Endodermal cell (in vitro differentiated cells): ENCODE measurements around the gene GALNT14. TPM values are rescaled to one million over a fixed set of nuclear protein-coding genes. Genes with fewer than 3 reads are reported as not detected.
A peak's percentile ranks its signal among the peaks of the same experiment; 100 is the strongest.

ENCODE experiments used
- DNase-seq: peaks from one replicate; pipeline ENCODE4 v3.0.0-alpha.2; 2017
- H3K27ac ChIP-seq: 2 replicates; pipeline ENCODE4 v1.5.1; 2013; ENCODE audit warnings: mild to moderate bottlenecking, low read depth, low read length, moderate library complexity
- H3K27me3 ChIP-seq: 2 replicates; pipeline ENCODE4 v1.6.1; 2013; ENCODE audit warnings: mild to moderate bottlenecking, low read length, moderate library complexity; ENCODE audit not compliant: insufficient read depth, control insufficient read depth, poor library complexity, severe bottlenecking
- H3K36me3 ChIP-seq: 2 replicates; pipeline ENCODE4 v1.7.0; 2013; ENCODE audit warnings: mild to moderate bottlenecking, low read length, moderate library complexity; ENCODE audit not compliant: control insufficient read depth, insufficient read depth
- H3K4me1 ChIP-seq: one replicate; pipeline ENCODE4 v1.7.0; 2013; ENCODE audit warnings: low read length; ENCODE audit not compliant: control insufficient read depth, insufficient read depth
- H3K4me3 ChIP-seq: 2 replicates; pipeline ENCODE4 v1.5.1; 2013; ENCODE audit warnings: mild to moderate bottlenecking, low read length, moderate library complexity
- H3K9ac ChIP-seq: 2 replicates; pipeline ENCODE4 v1.6.1; 2013; ENCODE audit warnings: mild to moderate bottlenecking, low read length, moderate library complexity; ENCODE audit not compliant: poor library complexity, severe bottlenecking; ENCODE audit errors: extremely low read depth
- H3K9me3 ChIP-seq: 2 replicates; pipeline ENCODE4 v1.6.1; 2013; ENCODE audit warnings: mild to moderate bottlenecking, low read length, moderate library complexity; ENCODE audit not compliant: control insufficient read depth
- H3K27ac Mint-ChIP-seq: 2 replicates; pipeline ENCODE4 v1.8.0; 2020; ENCODE audit warnings: mixed read lengths
- H3K27me3 Mint-ChIP-seq: 2 replicates; pipeline ENCODE4 v1.8.0; 2021; ENCODE audit warnings: mild to moderate bottlenecking, mixed read lengths; ENCODE audit not compliant: insufficient read depth
- H3K36me3 Mint-ChIP-seq: 2 replicates; pipeline ENCODE4 v1.8.0; 2020; ENCODE audit warnings: low read depth, mixed read lengths
- H3K4me1 Mint-ChIP-seq: 2 replicates; pipeline ENCODE4 v1.8.0; 2020; ENCODE audit warnings: mixed read lengths
- H3K4me3 Mint-ChIP-seq: 2 replicates; pipeline ENCODE4 v1.8.0; 2020; ENCODE audit warnings: mild to moderate bottlenecking, moderate library complexity, mixed read lengths
- H3K9me3 Mint-ChIP-seq: 2 replicates; pipeline ENCODE4 v1.8.0; 2020; ENCODE audit warnings: mild to moderate bottlenecking, mixed read lengths
- WGBS, 2 experiments: methylation state at CpG; one replicate each; pipeline versions ENCODE4 v1.1.5 to v1.1.7; 2013; ENCODE audit warnings: missing lambda C conversion rate in 2 of 2, mixed read lengths in 1 of 2; ENCODE audit not compliant: insufficient coverage in 1 of 2, insufficient read length in 1 of 2; 5-methylcytosine and 5-hydroxymethylcytosine counted together
- total RNA-seq, 2 donors: library from RNA; stranded (reverse); fragmentation: NEBNext Ultra II Directional in 1 of 2; extraction: Animal tissue kit (Norgen Biotek cat#: 25700) in 1 of 2; gene quantifications; 2 replicates in 1 of 2; 3 replicates in 1 of 2; pipeline ENCODE4 v1.2.1, GENCODE V29; 2021
- TF ChIP-seq, protein P1 (sequence below): fragments of 200-600 bp; sonication (generic); conservative IDR thresholded peaks from 2 replicates; pipeline ENCODE4 v1.5.0; 2021; ENCODE audit warnings: antibody characterized with exemption, mild to moderate bottlenecking

GALNT14 gene
- total RNA-seq, 2 donors from 2014 or later = 1.4 TPM

DNA sequence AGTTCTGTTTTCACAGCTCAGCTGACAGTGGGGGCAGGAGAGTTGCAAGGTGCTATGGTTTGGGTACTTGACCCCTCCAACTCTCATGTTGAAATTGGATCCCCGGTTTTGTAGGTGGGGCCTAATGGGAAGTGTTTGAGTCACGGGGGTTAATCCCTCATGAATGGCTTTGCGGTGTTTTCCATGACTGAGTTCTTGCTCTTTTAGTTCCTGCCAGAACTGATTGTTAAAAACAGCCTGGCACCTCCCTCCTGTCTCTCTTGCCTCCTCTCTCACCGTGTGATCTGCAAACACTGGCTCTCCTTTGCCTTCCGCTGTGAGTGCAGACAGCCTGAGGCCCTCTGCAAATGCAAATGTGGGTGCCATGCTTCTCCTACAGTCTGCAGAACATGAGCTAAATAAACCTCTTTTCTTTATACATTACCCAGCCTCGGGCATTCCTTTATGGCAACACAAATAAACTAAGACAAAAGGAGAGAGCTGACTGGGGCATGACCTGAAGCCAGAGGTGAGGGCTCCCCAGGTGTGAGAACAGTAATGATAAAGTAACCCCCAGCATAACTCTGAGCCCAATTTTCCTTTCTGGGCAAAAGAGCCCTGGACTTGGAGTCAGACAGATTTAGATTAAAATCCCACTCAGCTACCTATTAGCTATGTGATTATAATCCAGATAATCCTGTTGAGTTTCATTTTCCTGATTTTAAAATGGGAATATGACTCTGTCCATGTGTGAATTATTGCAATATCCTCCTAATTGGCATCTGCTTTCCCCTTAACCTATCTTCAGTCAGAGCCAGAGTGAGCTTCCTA lies 266.1 kb downstream of the GALNT14 start:
- TF ChIP-seq, protein P1, sequence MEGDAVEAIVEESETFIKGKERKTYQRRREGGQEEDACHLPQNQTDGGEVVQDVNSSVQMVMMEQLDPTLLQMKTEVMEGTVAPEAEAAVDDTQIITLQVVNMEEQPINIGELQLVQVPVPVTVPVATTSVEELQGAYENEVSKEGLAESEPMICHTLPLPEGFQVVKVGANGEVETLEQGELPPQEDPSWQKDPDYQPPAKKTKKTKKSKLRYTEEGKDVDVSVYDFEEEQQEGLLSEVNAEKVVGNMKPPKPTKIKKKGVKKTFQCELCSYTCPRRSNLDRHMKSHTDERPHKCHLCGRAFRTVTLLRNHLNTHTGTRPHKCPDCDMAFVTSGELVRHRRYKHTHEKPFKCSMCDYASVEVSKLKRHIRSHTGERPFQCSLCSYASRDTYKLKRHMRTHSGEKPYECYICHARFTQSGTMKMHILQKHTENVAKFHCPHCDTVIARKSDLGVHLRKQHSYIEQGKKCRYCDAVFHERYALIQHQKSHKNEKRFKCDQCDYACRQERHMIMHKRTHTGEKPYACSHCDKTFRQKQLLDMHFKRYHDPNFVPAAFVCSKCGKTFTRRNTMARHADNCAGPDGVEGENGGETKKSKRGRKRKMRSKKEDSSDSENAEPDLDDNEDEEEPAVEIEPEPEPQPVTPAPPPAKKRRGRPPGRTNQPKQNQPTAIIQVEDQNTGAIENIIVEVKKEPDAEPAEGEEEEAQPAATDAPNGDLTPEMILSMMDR = no peak
- Mint-ChIP-seq H3K27me3 (no peaks in the 10 kb centered on the region), H3K4me1 (peaks cover 20% of the 10 kb centered on the region), H3K9me3 (peaks cover 17% of the 10 kb centered on the region), H3K27ac (no peak overlapping the region), H3K4me3 (no peak overlapping the region), H3K36me3 (no peaks in the 10 kb centered on the region)
- Histone ChIP-seq H3K4me3 (no peak overlapping the region), H3K4me1 (peaks cover 3% of the 10 kb centered on the region), H3K9ac (no peak overlapping the region), H3K27me3 (no peaks in the 10 kb centered on the region), H3K9me3 (peaks cover 4% of the 10 kb centered on the region), H3K27ac (peak overlapping the region; percentile 5), H3K36me3 (no peaks in the 10 kb centered on the region)
- WGBS, 2 experiments = 18 to 44% methylated on average over 5 to 6 of the region's 6 CpGs
- DNase-seq = peak; percentile 67

DNA sequence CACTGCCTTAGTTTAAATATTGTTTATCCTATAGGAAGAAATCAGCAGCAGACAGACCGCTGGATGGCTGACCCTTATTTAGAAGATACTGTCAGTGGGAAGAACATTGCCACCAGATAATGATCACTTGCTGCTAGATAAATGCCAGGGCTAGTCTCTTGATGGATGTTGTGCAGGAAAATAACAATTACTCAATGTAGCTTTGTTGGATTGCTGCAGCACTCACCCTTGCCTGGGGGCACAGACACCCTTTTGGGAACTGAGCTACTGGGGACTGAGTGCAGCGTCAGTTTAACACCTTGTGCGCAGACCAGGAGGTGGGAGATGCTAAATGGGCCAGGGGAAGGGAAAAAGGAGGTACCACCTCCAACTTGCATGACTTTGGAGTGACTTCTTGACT lies 266.8 kb downstream of the GALNT14 start:
- Histone ChIP-seq H3K9me3 (peaks cover 4% of the 10 kb centered on the region), H3K36me3 (no peaks in the 10 kb centered on the region), H3K4me1 (peaks cover 3% of the 10 kb centered on the region), H3K27ac (no peak overlapping the region), H3K4me3 (no peak overlapping the region), H3K27me3 (no peaks in the 10 kb centered on the region), H3K9ac (no peak overlapping the region)
- Mint-ChIP-seq H3K36me3 (no peaks in the 10 kb centered on the region), H3K4me3 (no peak overlapping the region), H3K9me3 (peaks cover 17% of the 10 kb centered on the region), H3K27me3 (no peaks in the 10 kb centered on the region), H3K27ac (peak overlapping the region; percentile 81), H3K4me1 (peaks cover 19% of the 10 kb centered on the region)
- TF ChIP-seq, protein P1 = no peak
- no peak for DNase-seq
- WGBS, 2 experiments = 86% methylated on average over 3 of the region's 3 CpGs

DNA sequence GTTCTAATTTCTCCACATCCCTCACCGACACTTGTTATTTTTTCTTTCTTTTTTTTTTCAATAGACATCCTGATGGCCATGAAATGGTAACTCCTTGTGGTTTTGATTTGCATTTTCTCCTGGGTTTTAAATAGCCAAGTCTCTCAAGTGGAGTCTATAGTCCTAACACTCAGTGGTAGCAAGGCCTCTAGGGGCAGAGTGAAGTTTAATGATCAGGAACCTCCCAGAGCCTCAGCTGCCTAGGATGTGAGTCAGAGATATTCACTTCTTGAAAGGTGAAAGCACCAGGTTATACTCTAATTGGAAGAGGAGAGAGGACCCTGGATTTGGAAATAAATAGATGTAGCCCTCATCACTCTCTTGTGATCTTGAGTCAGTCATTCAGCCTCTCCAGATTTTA lies 268.3 kb downstream of the GALNT14 start:
- whole genome bisulfite sequencing, 2 experiments = 100% methylated on average over 1 of the region's 1 CpG; no CpG with 5 or more reads in 1 of the 2 experiments
- Mint-ChIP-seq H3K27ac (no peak overlapping the region), H3K4me3 (no peak overlapping the region), H3K9me3 (peaks cover 12% of the 10 kb centered on the region), H3K36me3 (no peaks in the 10 kb centered on the region), H3K4me1 (peaks cover 16% of the 10 kb centered on the region), H3K27me3 (no peaks in the 10 kb centered on the region)
- H3K4me1 ChIP-seq = peaks cover 3% of the 10 kb centered on the region
- no peaks in the 10 kb centered on the region for H3K27me3 ChIP-seq
- H3K4me3 ChIP-seq = no peak overlapping the region
- TF ChIP-seq, protein P1 = peak; percentile 47
- no peaks in the 10 kb centered on the region for H3K36me3 ChIP-seq
- H3K9ac ChIP-seq = no peak overlapping the region
- peaks cover 2% of the 10 kb centered on the region for H3K9me3 ChIP-seq
- no peak for DNase-seq
- H3K27ac ChIP-seq = no peak overlapping the region
